Tibial nerve (tissue), 3 donors: Measurements from ENCODE around the gene GALE.
A peak's percentile ranks its signal among the peaks of the same experiment; 100 is the strongest.

Experiments used
- CTCF ChIP-seq, 5 experiments: fragments of 200-600 bp in 3 of 5; fragments of 450-650 bp in 2 of 5; sonication (generic) in 3 of 5; IDR thresholded peaks; one replicate each; pipeline ENCODE4 v1.5.1; 2016 to 2019; ENCODE audit warnings: antibody characterized with exemption in 5 of 5, mild to moderate bottlenecking in 3 of 5, moderate library complexity in 2 of 5
- POLR2A ChIP-seq, 2 donors: fragments of 450-650 bp; IDR thresholded peaks; one replicate each; pipeline ENCODE4 v1.6.1; 2017; ENCODE audit warnings: antibody characterized with exemption in 2 of 2, mild to moderate bottlenecking in 2 of 2, moderate library complexity in 2 of 2

- TF ChIP-seq CTCF (IDR thresholded peaks at IDR 0.05) (peak; percentile 46 to 71 (median 58)), POLR2A (IDR thresholded peaks at IDR 0.05) (no peak)
These were observed 9.2 kb upstream of the GALE start for GRCh38 chr1:23809751-23810171.
